ENCODE measurements around the gene ZBTB9. TPM values are rescaled to one million over a fixed set of nuclear protein-coding genes. Genes with fewer than 3 reads are reported as not detected.
A peak's percentile ranks its signal among the peaks of the same experiment; 100 is the strongest.

ZBTB9 gene
- total RNA-seq, 1 experiment from 2014 or later, result 19.4 TPM

DNA sequence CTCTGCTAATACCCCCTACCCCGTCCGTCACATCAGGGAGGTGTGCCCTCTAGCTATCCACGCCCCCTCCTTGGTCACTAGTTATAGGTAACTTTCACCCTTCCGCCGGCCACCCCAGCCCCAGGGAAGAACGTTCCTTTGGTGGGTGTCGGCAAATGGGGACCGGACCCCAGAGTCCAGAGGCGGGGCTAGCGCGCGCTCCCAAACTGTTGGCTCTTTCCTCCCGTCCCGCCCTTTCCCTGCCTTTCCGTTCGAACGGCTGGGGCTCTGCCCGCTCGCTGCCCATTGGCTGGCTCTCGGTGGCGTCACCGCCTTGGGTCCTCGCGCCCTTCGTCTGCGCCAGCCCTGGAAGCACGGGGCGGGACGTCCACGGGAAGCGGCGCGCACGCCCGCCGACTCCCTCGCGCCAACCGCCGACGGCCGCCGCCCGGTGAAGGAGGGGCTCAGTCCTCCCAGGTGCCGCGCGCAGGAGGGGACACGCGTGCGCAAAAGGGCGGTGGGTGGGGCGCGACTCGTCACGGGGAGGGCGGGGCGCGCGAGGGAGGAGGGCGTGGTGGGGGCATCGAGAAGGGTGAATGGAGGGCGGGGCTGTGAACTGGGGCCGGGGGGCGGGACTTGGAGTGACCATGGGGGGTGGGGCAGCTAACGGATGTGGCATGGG, 44.2 kb upstream of the ZBTB9 start (continued):
- no peak for TF ChIP-seq NR1H2 (CRISPR knock-in tag; IDR thresholded peaks at IDR 0.05)
- TF ChIP-seq KAT7 (CRISPR knock-in tag; IDR thresholded peaks at IDR 0.05; ENCODE audit: borderline replicate concordance), result 0 out of 2 replicates have a peak, but pooled peaks have one; percentile 60
- peak; percentile 94 for TF ChIP-seq FOXP1 (CRISPR knock-in tag; IDR thresholded peaks at IDR 0.05; ENCODE audit: borderline replicate concordance)
- TF ChIP-seq, protein P1, sequence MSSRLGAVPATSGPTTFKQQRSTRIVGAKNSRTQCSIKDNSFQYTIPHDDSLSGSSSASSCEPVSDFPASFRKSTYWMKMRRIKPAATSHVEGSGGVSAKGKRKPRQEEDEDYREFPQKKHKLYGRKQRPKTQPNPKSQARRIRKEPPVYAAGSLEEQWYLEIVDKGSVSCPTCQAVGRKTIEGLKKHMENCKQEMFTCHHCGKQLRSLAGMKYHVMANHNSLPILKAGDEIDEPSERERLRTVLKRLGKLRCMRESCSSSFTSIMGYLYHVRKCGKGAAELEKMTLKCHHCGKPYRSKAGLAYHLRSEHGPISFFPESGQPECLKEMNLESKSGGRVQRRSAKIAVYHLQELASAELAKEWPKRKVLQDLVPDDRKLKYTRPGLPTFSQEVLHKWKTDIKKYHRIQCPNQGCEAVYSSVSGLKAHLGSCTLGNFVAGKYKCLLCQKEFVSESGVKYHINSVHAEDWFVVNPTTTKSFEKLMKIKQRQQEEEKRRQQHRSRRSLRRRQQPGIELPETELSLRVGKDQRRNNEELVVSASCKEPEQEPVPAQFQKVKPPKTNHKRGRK (CRISPR knock-in tag; IDR thresholded peaks at IDR 0.05; ENCODE audit: borderline replicate concordance), result no peak
- TF ChIP-seq SP1 (CRISPR knock-in tag; conservative IDR thresholded peaks at IDR 0.05), result peak; percentile 98
- TF ChIP-seq, protein P2, sequence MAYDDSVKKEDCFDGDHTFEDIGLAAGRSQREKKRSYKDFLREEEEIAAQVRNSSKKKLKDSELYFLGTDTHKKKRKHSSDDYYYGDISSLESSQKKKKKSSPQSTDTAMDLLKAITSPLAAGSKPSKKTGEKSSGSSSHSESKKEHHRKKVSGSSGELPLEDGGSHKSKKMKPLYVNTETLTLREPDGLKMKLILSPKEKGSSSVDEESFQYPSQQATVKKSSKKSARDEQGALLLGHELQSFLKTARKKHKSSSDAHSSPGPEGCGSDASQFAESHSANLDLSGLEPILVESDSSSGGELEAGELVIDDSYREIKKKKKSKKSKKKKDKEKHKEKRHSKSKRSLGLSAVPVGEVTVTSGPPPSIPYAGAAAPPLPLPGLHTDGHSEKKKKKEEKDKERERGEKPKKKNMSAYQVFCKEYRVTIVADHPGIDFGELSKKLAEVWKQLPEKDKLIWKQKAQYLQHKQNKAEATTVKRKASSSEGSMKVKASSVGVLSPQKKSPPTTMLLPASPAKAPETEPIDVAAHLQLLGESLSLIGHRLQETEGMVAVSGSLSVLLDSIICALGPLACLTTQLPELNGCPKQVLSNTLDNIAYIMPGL (CRISPR knock-in tag; IDR thresholded peaks at IDR 0.05), result no peak
- TF ChIP-seq, protein P3, sequence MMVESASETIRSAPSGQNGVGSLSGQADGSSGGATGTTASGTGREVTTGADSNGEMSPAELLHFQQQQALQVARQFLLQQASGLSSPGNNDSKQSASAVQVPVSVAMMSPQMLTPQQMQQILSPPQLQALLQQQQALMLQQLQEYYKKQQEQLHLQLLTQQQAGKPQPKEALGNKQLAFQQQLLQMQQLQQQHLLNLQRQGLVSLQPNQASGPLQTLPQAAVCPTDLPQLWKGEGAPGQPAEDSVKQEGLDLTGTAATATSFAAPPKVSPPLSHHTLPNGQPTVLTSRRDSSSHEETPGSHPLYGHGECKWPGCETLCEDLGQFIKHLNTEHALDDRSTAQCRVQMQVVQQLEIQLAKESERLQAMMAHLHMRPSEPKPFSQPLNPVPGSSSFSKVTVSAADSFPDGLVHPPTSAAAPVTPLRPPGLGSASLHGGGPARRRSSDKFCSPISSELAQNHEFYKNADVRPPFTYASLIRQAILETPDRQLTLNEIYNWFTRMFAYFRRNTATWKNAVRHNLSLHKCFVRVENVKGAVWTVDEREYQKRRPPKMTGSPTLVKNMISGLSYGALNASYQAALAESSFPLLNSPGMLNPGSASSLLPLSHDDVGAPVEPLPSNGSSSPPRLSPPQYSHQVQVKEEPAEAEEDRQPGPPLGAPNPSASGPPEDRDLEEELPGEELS (CRISPR knock-in tag; IDR thresholded peaks at IDR 0.05), result peak; percentile 94
- TF ChIP-seq OVOL2 (CRISPR knock-in tag; IDR thresholded peaks at IDR 0.05; ENCODE audit: borderline replicate concordance), result no peak; the same call in 1 of the 2 replicates
- TF ChIP-seq, protein P4, sequence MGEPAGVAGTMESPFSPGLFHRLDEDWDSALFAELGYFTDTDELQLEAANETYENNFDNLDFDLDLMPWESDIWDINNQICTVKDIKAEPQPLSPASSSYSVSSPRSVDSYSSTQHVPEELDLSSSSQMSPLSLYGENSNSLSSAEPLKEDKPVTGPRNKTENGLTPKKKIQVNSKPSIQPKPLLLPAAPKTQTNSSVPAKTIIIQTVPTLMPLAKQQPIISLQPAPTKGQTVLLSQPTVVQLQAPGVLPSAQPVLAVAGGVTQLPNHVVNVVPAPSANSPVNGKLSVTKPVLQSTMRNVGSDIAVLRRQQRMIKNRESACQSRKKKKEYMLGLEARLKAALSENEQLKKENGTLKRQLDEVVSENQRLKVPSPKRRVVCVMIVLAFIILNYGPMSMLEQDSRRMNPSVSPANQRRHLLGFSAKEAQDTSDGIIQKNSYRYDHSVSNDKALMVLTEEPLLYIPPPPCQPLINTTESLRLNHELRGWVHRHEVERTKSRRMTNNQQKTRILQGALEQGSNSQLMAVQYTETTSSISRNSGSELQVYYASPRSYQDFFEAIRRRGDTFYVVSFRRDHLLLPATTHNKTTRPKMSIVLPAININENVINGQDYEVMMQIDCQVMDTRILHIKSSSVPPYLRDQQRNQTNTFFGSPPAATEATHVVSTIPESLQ (CRISPR knock-in tag; IDR thresholded peaks at IDR 0.05), result no peak

DNA sequence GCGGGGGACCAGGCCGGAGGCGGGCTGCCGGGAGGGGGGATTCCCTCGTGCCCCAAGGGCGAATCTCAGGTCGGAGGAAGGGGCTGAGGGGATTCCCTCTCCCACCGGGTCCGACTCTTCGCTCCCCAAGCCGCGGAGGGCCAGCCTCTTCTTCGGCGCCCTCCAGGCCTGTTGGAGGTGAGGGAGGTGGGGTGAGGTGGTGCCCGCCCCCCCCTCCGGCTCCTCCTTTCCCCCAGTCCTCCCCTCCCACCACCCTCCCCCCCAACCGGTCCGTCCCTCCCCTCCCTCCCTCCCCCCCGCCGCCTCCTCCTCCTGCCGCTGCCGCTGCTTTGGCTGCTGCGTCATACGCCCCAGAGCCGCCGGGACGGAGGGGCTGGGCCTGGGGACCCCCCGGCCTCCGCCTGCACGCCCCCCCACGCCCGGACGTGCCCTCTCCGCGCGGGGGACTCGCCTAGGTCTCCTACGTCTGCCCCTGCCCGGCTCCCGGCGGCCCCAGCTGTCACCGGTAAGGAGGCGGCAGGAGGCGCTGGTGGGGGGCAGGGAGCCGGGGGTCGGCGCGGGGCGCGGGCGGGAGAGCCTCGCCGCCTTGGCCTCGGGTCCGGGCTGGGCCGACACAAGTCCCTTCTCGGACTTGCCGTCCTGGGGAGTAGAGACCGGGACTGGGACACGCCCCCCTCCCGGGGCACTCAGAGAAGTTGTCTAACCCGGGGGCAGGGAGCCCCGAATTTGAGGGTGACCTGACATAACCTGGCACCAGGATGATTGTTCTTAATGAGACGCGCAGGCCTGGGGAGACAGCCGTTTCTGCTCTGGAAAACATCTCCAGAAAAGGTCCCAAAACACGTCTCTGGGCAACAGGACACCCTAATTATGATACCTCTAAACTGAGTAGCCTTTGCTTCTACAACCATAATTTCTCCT, 43.4 kb upstream of the ZBTB9 start, which contains the start of gene PHF1:
TSS of gene PHF1 (plus strand) at position 304 of the 921 bp plus-strand sequence. CDS start 1,250 bp downstream, outside the sequence.
- ATAC-seq, result no peak; the same call in 1 of the 2 replicates
- CTCF ChIA-PET, result interaction anchor here (0.6 to 2.1 kb wide), 11 partner anchors 8 to 1548 kb away, joined by 3 to 17 read pairs (median 4); partner anchors contain the start of genes B3GALT4, NEU1, SYNGAP1 and ZBTB22
- TF ChIP-seq, protein P2 (CRISPR knock-in tag; IDR thresholded peaks at IDR 0.05), result peak; percentile 36; the same call in 1 of the 2 replicates
- no peak for TF ChIP-seq ZNF423 (CRISPR knock-in tag; IDR thresholded peaks at IDR 0.05)
- TF ChIP-seq, protein P5, sequence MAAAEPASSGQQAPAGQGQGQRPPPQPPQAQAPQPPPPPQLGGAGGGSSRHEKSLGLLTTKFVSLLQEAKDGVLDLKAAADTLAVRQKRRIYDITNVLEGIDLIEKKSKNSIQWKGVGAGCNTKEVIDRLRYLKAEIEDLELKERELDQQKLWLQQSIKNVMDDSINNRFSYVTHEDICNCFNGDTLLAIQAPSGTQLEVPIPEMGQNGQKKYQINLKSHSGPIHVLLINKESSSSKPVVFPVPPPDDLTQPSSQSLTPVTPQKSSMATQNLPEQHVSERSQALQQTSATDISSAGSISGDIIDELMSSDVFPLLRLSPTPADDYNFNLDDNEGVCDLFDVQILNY (CRISPR knock-in tag; IDR thresholded peaks at IDR 0.05), result 0 out of 2 replicates have a peak, but pooled peaks have one; percentile 7
- peak; percentile 47 for DNase-seq (ENCODE audit: low spot score)
- Mint-ChIP-seq H3K9me3 (no peaks in the 10 kb centered on the region), H3K27me3 (ENCODE audit: low read depth) (no peaks in the 10 kb centered on the region), H3K36me3 (peaks cover 50% of the 10 kb centered on the region), H3K4me1 (peaks cover 29% of the 10 kb centered on the region), H3K27ac (peak within 1 kb of the TSS; percentile 98), H3K4me3 (peak within 1 kb of the TSS; percentile 83)
- POLR2A ChIA-PET, result interaction anchor here (0.6 to 1.8 kb wide), 7 partner anchors 14 to 29 kb away, joined by 3 to 10 read pairs (median 4); no protein-coding TSS in a partner anchor

All from WTC11 (cell line).